Stimulated activated CD8-positive, alpha-beta memory T cell treated with anti-CD3 and anti-CD28 coated beads, Interleukin-7, amount 100 ng/mL, for 1 hour (primary cell): ENCODE results near the gene KCTD19.

ENCODE experiments used
- DNase-seq, 2 donors: peaks; one replicate each; pipeline ENCODE4 v3.0.0-alpha.2; 2020; ENCODE audit warnings: low read depth in 2 of 2

Gene KCTD19

GRCh38 chr16:67283039-67283825 lies 43.3 kb downstream of the KCTD19 start:
- DNase-seq = no peak

- DNase-seq = no peak
Observed at GRCh38 chr16:67282447-67282805, 44.1 kb downstream of the KCTD19 start.

DNA sequence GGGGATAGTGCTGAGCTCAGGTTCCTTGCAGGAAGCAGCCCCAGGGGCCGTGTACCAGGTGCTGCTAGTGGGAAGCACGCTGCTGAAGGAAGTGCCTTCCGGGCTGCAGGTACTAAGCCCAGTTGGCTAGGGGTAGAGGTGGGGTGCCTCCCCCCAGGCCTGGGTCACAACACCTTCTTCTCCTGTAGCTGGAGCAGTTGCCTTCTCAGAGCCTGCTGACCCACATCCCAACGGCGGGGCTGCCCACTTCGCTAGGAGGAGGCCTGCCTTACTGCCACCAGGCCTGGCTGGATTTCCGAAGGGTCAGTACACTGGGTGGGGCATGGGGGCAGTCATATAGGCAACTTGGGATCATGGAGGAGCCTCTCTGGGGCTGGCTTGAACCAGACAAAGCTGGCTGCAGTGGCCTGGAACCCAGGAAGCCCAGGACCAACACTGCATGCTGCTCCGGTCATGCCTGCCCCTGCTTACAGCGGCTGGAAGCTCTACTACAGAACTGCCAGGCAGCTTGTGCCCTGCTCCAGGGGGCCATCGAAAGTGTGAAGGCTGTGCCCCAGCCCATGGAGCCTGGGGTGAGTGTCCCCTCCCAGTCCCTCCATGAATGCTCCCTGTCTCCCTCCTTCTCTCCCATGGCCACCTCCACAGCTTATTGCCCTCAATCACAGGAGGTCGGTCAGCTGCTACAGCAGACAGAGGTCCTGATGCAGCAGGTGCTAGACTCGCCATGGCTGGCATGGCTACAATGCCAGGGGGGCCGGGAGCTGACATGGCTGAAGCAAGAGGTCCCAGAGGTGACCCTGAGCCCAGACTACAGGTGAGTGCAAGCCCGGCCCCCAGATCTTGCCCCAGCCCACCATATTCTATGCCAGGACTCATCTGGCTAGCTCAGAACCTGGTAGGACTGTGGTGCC lies 44.8 kb downstream of the KCTD19 start:
- DNase-seq = no peak

- no peak for DNase-seq
Observed at GRCh38 chr16:67280090-67281015, 46.2 kb downstream of the KCTD19 start.

DNA sequence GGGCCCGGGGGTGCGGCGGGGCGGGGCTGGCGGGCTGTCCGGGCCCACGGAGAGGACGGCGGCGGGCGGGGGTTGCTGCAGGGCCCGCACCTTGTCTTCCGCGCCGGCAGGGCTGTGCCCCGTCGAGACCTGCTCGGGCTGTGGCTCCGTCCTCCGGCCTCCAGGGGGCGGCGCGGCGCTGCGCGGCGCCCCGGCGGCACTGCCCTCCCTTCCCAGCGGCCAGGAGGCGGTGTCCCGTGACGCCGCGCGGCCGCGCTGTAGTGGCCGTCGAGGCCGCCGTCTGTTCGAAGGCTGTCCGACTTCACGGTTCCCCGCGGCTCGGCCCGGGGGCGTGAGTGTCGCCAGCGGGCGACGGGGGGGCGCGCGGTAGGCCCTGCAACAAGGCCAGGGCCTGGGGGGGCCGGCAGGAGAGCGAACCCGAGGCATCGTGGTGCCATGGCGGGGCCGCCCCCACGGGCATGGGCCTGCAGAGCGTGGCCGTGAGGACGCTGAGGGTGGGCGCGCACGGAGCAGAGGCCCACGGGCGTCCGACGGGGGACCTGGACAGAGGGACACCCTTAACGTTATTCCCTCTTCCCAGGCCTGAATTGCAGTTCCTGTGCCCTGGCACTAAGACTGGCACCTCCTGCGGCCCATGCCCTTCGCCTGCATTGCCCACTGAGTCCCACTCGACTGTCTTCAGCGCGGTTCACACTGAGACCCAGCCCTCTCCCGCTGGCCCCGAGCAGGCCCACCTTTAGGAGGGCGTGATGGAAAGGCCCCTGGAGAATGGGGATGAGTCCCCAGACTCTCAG lies 47.0 kb downstream of the KCTD19 start, which contains the start of gene PLEKHG4:
Gene PLEKHG4, plus strand, starts transcription at position 237 of the 794 bp plus-strand sequence. Its CDS starts 513 bp downstream, at position 750.
- peak; percentile 57 to 62 for DNase-seq

GRCh38 chr16:67278773-67279295 lies 47.7 kb downstream of the KCTD19 start:
- peak; percentile 2 to 6 for DNase-seq

GRCh38 chr16:67277999-67278772 lies 48.4 kb downstream of the KCTD19 start:
- no peak for DNase-seq

- DNase-seq = no peak
Observed at GRCh38 chr16:67277294-67277998, 49.1 kb downstream of the KCTD19 start.

DNA sequence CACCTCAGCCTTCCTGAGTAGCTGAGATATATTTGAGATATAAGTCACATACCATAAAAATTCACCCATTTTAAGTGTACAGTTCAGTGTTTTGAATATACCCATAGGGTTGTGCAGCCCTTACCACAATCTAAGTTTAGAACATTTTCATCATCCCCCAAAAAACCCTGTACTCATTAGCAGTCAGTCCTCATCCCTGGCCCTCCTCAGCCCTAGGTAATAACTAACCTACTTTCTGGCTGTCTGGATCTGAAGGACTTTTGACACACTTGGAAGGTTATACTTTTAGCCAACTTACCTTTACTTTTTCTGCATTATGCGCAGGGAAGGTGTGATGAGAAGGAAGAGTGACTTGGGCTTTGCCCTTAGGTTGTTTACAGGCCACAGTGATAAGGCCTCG lies 51.2 kb downstream of the KCTD19 start:
- no peak for DNase-seq

GRCh38 chr16:67271446-67271845 lies 55.1 kb downstream of the KCTD19 start:
- no peak for DNase-seq

DNA sequence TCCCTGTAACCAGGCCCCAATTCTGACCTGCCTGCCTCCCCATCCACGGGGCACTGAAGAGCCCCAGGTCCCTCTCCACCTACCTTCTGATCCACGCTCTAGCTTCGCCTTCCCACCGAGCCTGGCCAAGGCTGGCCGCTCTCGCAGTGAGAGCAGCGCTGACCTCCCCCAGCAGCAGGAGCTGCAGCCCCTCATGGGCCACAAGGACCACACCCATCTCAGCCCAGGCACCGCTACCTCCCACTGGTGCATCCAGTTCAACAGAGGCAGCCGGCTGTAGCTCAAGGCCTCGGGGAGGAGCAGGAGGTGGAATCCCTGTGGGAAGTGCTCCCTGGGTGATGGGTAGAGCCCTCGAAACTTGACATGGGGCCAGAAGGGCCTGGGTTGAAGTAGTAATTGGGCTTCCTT lies 55.6 kb downstream of the KCTD19 start:
- DNase-seq = no peak

DNA sequence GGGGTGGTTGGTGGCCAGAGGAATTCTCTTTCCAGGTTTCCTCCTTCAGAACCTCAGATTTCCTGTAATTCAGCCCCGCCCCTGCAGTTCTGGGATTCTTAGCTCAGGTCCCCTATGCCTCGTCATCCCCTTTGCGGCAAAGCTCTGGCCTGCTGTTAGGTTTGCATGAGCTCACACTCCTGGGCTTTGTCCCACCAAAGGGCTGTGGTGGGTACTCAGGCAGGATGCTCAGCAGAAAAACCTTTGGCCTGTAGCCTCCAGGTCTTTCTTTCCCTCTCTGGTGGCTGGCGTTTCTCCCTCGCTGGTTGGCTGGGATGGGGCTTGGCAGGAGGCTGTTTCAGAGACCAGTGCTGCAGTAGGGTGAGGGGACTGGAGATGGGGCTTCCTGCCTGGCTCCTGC lies 56.8 kb downstream of the KCTD19 start:
- DNase-seq = no peak

DNA sequence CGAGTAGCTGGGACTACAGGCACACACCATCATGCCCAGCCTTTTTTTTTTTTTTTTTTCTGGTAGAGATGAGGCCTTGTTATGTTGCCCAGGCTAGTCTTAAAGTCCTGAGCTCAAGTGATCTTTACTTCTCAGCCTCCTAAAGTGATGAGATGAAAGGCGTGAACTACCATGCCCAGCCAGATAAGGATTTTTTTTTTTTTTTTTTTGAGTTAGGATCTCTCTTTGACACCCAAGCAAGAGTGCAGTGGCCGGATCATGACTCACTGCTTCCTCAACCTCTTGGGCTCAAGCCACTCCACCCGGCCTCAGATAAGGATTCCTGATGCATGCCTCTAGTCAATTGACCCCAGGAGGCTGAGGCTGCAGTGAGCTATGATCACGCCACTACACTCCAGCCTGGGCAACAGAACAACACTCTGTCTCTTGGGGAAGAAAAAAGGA lies 58.4 kb downstream of the KCTD19 start:
- DNase-seq = no peak

DNA sequence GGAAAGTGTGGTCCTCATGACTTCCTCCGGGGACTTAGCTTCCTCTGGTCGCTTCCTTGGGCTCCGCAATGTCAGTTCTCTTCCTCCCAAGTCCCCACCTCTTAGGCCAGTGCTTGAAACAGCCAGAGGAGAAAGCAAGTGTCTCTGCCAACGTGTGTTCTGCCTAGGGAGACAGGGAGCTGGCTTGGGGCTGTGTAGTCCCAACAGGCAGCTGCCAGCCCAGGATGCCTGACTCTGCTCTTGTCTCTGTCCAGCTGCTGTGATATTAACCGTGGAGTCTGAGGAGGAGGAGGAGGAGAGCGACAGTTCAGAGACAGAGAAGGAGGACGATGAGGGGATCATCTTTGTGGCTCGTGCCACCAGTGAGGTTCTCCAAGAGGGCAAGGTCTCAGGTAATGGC lies 60.7 kb downstream of the KCTD19 start:
- DNase-seq = no peak

- DNase-seq = no peak
Observed at GRCh38 chr16:67264866-67265265, 61.7 kb downstream of the KCTD19 start.

GRCh38 chr16:67264277-67264676 lies 62.3 kb downstream of the KCTD19 start:
- no peak for DNase-seq

- no peak for DNase-seq
Observed at GRCh38 chr16:67263201-67263600, 63.3 kb downstream of the KCTD19 start.

DNA sequence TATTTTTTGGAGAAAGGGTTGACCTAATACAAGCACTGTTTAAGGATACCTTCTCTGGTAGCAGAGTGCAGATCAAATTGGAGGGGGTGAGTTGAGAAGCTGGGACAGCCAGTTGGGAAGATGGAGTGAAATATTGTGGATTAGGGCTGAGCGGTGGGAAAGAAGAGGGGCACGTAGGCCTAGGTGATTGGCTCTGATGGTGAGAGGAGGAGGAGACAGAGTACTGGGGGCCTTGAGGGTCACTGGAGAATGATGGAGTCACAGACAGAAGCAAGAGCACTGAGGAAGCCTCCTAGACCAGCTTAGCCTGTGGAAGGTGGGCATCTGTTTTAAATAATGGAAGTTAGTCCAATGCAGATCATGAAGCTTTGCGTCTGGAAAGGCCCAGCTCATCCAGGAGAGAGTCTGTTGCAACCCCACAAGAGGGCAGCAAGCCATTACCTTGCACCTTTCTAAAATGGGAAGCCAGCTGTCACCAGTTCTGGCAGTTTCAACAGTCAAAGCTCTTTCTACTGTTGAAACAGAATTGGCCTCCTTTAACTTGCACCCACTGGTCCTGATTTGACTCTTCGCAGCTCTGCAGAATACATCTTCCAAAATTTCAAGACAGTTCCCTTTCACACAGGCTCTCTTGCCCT lies 66.0 kb downstream of the KCTD19 start:
- no peak for DNase-seq

- no peak for DNase-seq
Observed at GRCh38 chr16:67259705-67260104, 66.8 kb downstream of the KCTD19 start.
